C4-2B (cell line): Measurements from ENCODE around the gene PRUNE2.

Experiments used
- ZFX ChIP-seq: fragments of 450-650 bp; IDR thresholded peaks from 2 replicates; pipeline ENCODE4 v1.6.1; 2017
- TF ChIP-seq, protein P1 (sequence below): fragments of 450-650 bp; conservative IDR thresholded peaks from 2 replicates; pipeline ENCODE4 v1.5.1; 2017; ENCODE audit warnings: mild to moderate bottlenecking

GRCh38 chr9:76856016-76856415, 49.9 kb downstream of the PRUNE2 start:
- TF ChIP-seq, protein P1, sequence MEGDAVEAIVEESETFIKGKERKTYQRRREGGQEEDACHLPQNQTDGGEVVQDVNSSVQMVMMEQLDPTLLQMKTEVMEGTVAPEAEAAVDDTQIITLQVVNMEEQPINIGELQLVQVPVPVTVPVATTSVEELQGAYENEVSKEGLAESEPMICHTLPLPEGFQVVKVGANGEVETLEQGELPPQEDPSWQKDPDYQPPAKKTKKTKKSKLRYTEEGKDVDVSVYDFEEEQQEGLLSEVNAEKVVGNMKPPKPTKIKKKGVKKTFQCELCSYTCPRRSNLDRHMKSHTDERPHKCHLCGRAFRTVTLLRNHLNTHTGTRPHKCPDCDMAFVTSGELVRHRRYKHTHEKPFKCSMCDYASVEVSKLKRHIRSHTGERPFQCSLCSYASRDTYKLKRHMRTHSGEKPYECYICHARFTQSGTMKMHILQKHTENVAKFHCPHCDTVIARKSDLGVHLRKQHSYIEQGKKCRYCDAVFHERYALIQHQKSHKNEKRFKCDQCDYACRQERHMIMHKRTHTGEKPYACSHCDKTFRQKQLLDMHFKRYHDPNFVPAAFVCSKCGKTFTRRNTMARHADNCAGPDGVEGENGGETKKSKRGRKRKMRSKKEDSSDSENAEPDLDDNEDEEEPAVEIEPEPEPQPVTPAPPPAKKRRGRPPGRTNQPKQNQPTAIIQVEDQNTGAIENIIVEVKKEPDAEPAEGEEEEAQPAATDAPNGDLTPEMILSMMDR, result no peak
- no peak for TF ChIP-seq ZFX
